ENCODE measurements around the gene OTOP3. TPM values are rescaled to one million over a fixed set of nuclear protein-coding genes. Genes with fewer than 3 reads are reported as not detected.

The OTOP3 gene
- total RNA-seq, 1 donor from 2014 or later = not detected

DNA sequence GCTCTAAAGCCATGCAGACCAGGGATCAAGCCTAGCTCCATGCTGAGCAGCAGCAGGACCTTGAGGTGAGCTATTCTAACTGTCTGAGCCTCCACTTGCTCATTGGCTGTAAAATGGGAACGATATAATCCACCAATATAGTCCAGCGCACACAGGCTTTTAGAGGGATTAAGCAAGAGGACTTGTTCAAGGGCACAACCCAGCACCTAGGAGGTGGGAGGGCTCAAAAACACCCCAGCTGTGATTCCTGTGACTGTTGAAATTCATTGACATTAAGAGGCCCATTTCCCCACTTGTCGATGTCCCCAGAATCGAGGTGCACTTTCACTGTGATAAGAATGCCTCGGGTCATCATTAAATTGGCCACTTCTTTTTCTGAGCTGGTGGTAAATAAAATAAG lies 16.8 kb upstream of the OTOP3 start:
- H3K4me3 ChIP-seq (ENCODE audit: low read depth, low read length) = no peak overlapping the region
- TF ChIP-seq, protein P1, sequence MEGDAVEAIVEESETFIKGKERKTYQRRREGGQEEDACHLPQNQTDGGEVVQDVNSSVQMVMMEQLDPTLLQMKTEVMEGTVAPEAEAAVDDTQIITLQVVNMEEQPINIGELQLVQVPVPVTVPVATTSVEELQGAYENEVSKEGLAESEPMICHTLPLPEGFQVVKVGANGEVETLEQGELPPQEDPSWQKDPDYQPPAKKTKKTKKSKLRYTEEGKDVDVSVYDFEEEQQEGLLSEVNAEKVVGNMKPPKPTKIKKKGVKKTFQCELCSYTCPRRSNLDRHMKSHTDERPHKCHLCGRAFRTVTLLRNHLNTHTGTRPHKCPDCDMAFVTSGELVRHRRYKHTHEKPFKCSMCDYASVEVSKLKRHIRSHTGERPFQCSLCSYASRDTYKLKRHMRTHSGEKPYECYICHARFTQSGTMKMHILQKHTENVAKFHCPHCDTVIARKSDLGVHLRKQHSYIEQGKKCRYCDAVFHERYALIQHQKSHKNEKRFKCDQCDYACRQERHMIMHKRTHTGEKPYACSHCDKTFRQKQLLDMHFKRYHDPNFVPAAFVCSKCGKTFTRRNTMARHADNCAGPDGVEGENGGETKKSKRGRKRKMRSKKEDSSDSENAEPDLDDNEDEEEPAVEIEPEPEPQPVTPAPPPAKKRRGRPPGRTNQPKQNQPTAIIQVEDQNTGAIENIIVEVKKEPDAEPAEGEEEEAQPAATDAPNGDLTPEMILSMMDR (conservative IDR thresholded peaks at IDR 0.05; ENCODE audit: low read depth, low read length) = no peak
- no peak for DNase-seq (ENCODE audit: low read depth)

DNA sequence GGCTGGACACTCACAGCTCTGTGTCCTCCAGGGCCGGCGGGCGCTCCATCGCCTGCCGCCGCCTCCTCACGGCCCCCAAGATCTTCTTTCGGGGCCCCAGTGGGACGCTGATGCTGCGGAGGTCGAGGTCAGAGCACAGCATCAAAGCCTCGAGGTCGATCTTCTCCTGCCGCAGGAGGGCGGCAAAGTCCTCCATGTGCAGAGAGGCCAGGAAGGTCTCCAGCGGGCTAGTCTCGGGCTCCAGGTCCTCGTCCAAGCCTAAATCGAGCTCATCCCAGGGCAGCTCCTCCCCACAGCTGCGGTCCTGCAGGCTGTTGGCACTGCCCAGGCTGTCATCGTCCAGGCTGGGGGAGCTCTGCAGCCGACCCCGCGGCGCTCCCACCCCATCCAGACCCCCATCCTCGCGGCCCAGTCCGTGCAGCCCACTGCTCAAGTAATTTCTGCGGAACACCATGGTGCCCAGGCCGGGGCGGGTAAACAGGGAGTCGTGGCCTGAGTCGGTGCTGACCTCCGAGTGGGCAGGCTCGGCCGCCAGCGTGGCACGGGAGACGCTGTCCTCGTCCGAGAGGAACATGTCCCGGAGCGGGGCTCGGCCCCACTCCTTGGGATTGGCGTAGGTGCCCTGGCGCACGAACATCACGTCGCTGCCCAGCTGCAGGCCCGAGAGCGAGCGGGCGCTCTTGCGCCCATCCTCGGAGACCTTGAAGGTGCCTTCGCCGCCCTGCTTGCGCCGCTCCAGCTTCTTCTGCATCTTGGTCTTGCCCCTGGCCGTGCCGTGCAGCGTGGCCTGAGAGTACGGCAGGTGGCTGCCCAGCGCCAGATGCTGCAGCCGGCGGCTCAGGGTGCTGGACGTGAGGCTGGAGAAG lies 16.0 kb upstream of the OTOP3 start:
- no peak for DNase-seq (ENCODE audit: low read depth)
- TF ChIP-seq, protein P1 (conservative IDR thresholded peaks at IDR 0.05; ENCODE audit: low read depth, low read length) = no peak
- no peak overlapping the region for H3K4me3 ChIP-seq (ENCODE audit: low read depth, low read length)

DNA sequence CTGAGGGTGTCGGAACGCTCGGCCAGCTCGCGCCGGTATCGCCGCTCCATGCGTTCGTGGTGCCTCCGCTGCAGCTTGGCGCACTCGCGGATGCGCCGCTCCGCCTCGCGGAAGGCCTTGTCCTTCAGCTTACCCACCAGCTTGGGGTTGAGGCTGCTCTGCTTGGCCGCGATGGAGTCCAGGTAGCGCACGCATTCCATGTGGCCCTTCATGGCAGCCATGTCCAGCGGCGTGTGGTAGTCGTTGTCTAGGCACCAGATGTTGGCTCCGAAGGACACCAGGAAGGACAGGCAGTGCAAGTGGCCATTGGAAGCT lies 15.4 kb upstream of the OTOP3 start:
- DNase-seq (ENCODE audit: low read depth) = no peak
- TF ChIP-seq, protein P1 (conservative IDR thresholded peaks at IDR 0.05; ENCODE audit: low read depth, low read length) = no peak

DNA sequence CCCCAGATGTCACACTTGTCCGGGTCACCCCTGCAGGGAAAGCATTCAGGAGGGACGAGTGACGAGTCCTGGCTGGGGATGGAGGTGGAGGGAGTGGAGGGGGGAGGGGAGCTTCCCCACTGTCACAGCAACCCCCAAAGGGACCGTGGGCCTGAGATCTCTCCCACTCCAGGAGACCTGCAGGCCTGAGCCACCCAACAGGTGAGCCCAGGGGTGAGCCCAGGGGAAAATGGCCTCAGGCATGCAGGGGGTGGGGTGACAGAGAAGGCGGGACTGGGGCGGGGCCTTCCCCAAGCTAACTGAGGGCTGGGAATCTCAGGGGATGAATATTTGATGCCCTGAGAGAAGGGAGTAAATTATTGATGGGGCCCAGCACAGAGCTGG lies 15.1 kb upstream of the OTOP3 start:
- TF ChIP-seq, protein P1 (conservative IDR thresholded peaks at IDR 0.05; ENCODE audit: low read depth, low read length) = no peak
- H3K4me3 ChIP-seq (ENCODE audit: low read depth, low read length) = no peak overlapping the region
- no peak for DNase-seq (ENCODE audit: low read depth)

More for the DNA sequence above, 15.4 kb upstream of the OTOP3 start:
- H3K4me3 ChIP-seq (ENCODE audit: low read depth, low read length) = no peak overlapping the region

DNA sequence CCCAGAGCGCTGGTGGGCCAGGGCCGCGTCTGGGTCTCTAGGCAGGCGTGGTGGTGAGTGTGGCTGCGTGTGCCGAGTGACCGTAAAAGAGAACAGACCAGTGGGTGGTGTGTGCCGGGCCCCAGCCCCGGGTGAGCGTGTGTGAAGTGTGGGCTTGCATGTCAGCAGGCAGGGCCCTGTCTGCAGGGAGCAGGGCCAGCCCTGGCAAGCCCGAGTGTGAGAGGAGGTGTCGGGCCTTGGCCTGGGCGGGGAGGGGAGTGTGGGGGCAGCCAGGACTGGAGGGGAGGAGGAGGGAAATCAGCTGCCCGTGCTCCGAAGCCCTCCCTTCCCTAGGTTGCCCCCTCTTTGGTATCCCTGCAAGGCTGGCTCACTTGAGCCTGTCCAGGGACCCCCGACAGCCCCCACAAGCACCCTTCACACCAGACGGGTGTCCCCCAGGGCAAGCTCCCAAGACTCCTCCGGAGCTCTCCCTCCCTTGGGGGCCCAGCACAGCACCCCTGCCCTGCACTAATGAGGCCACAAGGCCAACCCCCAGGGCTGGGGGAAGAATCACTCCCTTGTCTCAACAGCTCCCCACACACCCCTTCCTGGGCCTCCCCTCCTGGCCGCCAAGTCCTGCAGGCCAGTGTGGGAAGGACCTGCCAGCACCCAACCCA lies 14.5 kb upstream of the OTOP3 start:
- TF ChIP-seq, protein P1 (conservative IDR thresholded peaks at IDR 0.05; ENCODE audit: low read depth, low read length) = no peak
- no peak for DNase-seq (ENCODE audit: low read depth)
- no peak overlapping the region for H3K4me3 ChIP-seq (ENCODE audit: low read depth, low read length)

DNA sequence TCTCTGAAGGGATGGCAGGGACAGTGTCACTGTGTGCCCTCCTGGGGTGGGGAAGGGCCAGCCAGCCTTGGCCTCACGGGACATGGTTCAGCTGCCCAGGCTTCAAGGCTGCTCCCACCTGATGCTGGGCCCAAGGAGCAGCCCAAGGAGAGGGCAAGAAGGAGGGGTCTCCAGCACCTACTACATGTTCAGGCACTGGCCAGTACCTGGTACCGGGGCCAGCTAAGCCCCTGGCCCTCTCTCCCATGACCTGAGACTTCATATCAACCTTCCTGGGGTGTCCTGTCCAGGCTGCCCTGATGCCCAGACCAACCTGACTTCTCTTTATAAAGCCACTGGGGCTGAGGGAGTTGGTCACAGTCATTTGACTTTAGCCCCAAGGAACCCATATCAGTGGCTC lies 13.9 kb upstream of the OTOP3 start:
- H3K4me3 ChIP-seq (ENCODE audit: low read depth, low read length) = no peak overlapping the region
- TF ChIP-seq, protein P1 (conservative IDR thresholded peaks at IDR 0.05; ENCODE audit: low read depth, low read length) = no peak
- no peak for DNase-seq (ENCODE audit: low read depth)
